HG03460 (cell line): ENCODE measurements around the gene BSN.
"Not testable (repeated sequence)": the region's sequence is repeated elsewhere in the genome, so short reads cannot be mapped to it uniquely, and the experiment has no call there.

Experiments
- ATAC-seq: cut with Tn5 transposase; IDR thresholded peaks from one replicate; pipeline ENCODE4 v1.9.1; 2021; ENCODE audit not compliant: unreplicated experiment

The BSN gene

GRCh38 chr3:49668861-49669260 lies 114.6 kb downstream of the BSN start:
- ATAC-seq = no peak

DNA sequence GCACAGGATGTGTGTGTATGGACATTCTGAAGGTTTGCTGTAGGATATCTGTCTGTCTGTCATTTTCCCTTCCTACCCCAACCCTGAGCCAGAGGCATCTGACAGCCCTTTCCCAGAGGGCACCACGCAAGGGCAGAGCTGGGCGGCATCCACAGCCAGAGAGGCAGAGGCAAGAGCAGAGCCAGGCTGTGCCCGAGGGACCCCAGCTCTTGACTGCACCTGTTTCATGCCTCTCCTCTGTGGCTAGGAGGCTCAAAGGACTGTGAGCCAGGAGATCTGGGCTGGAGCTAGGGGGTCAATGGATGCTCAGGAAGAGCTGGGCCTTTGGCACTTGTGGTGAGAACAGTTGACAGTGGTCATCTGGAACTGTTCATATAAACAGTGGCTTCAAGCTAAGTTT lies 115.1 kb downstream of the BSN start:
- ATAC-seq = no peak

GRCh38 chr3:49670940-49671290 lies 116.6 kb downstream of the BSN start:
- ATAC-seq = no peak

GRCh38 chr3:49671291-49672288 lies 117.3 kb downstream of the BSN start:
- no peak for ATAC-seq

DNA sequence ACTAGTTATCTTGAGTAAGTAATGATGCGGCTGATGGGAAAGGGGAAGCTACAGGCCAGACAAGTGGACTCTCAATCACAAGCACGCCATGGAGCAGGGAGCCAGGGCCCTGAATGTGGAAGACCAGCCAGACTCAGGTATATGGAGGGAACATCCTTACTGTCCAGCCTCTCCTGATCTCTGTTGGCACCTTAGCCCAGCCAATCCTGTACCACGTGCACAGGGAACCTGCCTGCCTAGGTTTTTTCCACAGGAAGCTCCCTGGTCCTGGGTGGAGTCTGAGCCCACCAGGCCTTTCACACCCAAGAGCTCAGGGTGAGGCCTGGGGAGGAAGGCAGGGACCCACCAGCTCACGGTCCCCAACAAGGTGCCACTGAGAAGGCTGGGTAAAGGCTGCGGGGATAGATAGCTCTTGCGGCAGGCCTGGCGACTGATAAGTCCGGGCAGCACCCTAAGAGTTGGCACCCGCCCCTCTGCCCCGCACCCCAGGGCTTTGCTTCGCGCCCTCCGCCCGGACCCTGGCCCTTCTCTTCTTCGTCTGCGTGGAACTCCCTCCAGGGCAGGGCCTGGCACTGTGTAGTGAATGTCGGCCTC lies 118.9 kb downstream of the BSN start:
- no peak for ATAC-seq

GRCh38 chr3:49673715-49674496 lies 119.6 kb downstream of the BSN start, which contains the start of gene APEH:
Gene APEH, plus strand, starts transcription at chr3:49674351. Its CDS starts 51 bp downstream, at chr3:49674402.
- peak; percentile 80 for ATAC-seq

DNA sequence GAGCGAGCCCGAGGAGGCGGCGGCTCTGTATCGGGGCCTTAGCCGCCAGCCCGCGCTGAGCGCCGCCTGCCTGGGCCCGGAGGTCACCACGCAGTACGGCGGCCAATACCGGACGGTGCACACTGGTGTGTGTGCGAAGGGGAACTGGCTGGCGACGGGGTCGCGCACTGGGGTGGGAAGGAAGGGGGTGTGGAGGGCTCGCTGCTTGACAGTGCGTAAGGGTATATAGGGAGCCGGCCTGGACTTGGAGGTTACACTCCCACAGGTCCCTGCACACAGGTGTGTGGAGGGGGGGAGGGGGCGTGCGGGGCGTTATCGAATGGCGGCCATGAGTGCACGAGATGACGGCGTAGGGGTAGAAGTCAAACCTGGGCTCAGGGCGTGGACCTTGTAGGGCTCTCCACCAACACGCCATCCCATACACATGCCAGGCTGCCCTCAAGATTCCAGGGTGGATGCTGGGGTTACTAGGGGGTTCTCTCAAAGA lies 120.3 kb downstream of the BSN start:
- ATAC-seq = peak; percentile 21

GRCh38 chr3:49675912-49676311 lies 121.6 kb downstream of the BSN start:
- no peak for ATAC-seq

DNA sequence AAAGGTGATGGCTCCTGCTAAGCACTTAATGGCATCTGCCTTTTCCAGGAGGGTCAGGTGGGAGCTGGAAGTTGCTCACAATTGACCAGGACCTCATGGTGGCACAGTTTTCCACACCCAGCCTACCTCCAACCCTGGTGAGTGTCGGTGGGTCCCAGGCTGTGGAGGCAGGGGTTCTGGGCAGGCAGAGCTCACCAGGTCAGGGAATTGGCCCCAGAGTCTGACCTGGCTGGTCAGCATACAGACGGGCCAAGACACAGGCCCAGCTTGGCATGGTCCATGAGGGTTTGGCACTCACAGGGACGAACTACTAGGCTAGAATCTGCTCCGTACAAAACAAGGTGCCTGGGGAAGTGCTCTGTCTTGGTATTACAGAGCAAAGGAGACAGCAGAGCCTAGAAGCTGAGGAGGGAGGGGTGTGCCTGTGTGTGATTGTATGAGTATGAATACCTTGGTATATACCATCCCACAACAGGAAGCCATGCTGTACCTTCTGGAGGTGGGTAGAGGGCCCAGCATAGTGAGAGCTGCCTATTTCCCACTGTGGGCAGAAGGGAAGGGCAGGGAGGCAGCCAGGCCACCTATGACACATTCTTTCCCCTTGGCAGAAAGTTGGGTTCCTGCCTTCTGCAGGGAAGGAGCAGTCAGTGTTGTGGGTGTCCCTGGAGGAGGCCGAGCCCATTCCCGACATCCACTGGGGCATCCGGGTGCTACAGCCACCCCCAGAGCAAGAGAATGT lies 126.4 kb downstream of the BSN start:
- ATAC-seq = no peak

GRCh38 chr3:49681232-49681522 lies 126.9 kb downstream of the BSN start:
- no peak for ATAC-seq

DNA sequence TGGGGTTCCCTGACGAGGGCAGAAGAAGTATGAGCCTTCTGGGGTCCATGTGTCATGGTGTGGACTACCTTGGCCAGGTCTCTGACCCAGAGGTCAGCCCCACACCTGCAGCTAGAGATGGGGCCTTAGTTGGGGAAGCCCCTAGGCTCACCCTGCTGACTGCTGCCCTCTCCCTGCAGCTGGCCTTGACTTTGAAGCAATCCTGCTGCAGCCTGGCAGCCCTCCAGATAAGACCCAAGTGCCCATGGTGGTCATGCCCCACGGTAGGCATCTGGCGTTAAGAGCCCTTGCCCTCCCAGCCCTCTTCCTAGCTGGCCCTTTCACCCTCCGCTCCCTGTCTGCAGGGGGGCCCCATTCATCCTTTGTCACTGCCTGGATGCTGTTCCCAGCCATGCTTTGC lies 127.3 kb downstream of the BSN start:
- ATAC-seq = no peak

- ATAC-seq = no peak
Measured at GRCh38 chr3:49683162-49683561, 128.9 kb downstream of the BSN start.

DNA sequence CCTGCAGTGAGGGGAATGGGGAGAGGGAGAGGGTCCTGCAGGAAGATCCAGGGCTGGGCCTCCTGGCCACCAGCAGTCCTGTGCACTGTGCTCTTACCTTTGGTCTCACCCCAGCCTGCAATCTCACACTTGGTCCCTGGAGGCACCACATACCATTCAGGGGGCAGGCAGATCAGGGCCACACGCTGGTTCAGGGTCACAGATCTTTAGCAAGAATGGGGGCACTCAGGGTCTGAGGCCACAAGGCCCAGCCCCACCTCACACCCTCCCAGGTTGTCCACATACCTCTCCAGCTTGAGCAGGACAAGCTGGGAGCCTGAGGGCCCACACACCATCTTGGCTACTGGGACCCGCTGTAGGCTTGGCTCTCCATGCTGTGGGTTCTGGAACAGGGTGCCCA lies 130.2 kb downstream of the BSN start:
- ATAC-seq = not testable (repeated sequence)

DNA sequence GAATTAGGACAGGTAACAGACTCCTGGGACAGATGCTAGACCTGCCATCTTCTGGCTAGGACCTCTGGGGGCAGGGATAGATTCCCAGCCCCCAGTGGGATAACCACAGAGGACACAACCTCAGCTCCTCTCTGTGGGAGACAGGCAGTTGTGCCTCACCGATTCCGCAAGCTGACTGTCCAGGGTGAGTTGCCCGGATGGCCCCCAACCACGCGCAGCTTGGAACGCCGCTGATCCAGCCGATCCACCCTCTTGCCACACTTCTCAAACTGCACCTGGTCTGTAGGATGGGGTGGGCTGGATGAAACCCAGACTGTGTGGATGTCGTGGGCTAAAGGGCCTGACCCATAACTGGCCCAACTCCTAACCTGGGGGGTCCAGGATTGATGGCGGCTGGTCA lies 130.8 kb downstream of the BSN start:
- ATAC-seq = not testable (repeated sequence)

DNA sequence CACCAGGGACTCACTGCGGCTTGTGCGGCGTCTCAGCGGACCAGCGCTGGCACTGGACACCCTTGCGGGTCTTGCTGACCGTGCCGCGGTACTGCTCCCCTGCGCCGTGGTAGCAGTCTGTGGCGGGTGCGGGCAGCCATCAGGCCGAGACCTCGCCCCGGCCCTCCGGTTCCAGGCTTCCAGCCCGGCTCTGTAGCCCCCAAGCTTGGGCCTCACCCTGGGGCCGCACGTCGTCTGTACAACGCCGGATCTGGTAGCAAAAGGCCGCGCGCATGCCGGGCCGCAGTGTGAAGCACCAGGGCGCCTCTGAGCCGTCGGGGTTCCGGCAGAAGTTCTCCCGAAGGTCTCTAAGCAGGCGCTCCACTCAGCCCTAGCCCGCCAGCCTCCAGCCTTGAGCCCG lies 131.6 kb downstream of the BSN start:
- ATAC-seq = not testable (repeated sequence)

GRCh38 chr3:49686346-49686745 lies 132.1 kb downstream of the BSN start:
- ATAC-seq = not testable (repeated sequence)

GRCh38 chr3:49686769-49687423 lies 132.6 kb downstream of the BSN start:
- ATAC-seq = not testable (repeated sequence)

DNA sequence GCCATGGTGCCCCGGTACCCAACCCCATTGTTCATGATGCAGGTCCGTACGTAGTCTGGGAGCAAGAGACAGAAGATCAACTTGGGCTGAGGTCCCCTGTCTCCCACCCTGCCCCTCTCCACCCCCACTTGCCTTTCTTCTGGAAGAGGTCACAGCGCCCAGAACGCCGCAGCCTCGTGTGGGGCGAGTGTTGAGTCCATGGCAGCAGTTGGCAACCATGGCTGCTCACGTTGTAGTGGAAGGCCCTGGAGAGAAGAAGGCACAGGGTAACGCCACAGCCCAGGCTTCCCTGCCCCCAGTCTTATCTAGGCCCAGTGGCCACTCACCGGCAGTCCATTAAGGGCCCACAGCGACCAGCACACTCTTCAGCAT lies 133.1 kb downstream of the BSN start:
- not testable (repeated sequence) for ATAC-seq

- peak; percentile 8 for ATAC-seq
Measured at GRCh38 chr3:49688338-49689045, 134.2 kb downstream of the BSN start.
